K562 (cell line): ENCODE data around the gene MCM7. TPM values are rescaled to one million over a fixed set of nuclear protein-coding genes. Genes with fewer than 3 reads are reported as not detected.

Source experiments
- ATAC-seq: fragments of 200-7000 bp; cut with Tn5 transposase; 3 replicates; pipeline ENCODE4 v1.9.1; 2020; ENCODE audit warnings: moderate library complexity
- BruUV-seq: library from RNA; stranded (reverse); fragments of 400-500 nt; replicated peaks from 2 replicates; lab custom pipeline; 2021; lab: Mats Ljungman, UMichigan
- CTCF ChIA-PET: fragments of 300-600 bp; formaldehyde crosslinking; extraction: SDS; loops from one replicate; lab custom pipeline; 2021; ENCODE audit warnings: low intra/inter-chr PET ratio; lab: Yijun Ruan, JAX
- POLR2A ChIA-PET: fragments of 300-600, 350-650 bp; sonication (Branson Sonifier 250); formaldehyde crosslinking; extraction: SDS; loops from one replicate; lab custom pipeline; 2021; ENCODE audit warnings: antibody characterized with exemption, inconsistent platforms; lab: Yijun Ruan, JAX
- DNase-seq, 4 experiments: peaks; one replicate each; pipeline versions ENCODE4 v3.0.0 to v3.0.0-alpha.2; 2011 to 2018; ENCODE audit warnings: low spot score in 3 of 4, mixed read lengths in 3 of 4; ENCODE audit errors: extremely low read depth in 1 of 4
- FAIRE-seq: peaks from 2 replicates; lab custom pipeline; 2011; peaks lifted over from hg19 to GRCh38; lab: Jason Lieb, UNC
- H2AFZ ChIP-seq: 2 replicates; pipeline ENCODE4 v1.6.0; 2011; ENCODE audit warnings: low read depth, low read length, control low read depth, inconsistent platforms
- H3K27ac ChIP-seq: fragments of 200-600 bp; 3 replicates; pipeline ENCODE4 v1.8.0; 2011; ENCODE audit warnings: low read depth, mild to moderate bottlenecking, control low read depth, inconsistent platforms, low read length, moderate library complexity, mixed read lengths; ENCODE audit errors: extremely low read depth
- H3K27me3 ChIP-seq, 2 experiments: fragments of 300-600 bp in 1 of 2; 2 replicates in 1 of 2; 3 replicates in 1 of 2; pipeline versions ENCODE4 v1.6.0 to v1.8.0; 2011; ENCODE audit warnings: inconsistent platforms in 2 of 2, low read length in 2 of 2, mild to moderate bottlenecking in 1 of 2, mixed read lengths in 1 of 2, moderate library complexity in 1 of 2; ENCODE audit not compliant: control insufficient read depth in 2 of 2, insufficient read depth in 2 of 2
- H3K36me3 ChIP-seq: fragments of 300-600 bp; 3 replicates; pipeline ENCODE4 v1.8.0; 2011; ENCODE audit warnings: mild to moderate bottlenecking, low read length, inconsistent platforms; ENCODE audit not compliant: control insufficient read depth, insufficient read depth
- H3K4me1 ChIP-seq, 2 experiments: fragments of 200-600 bp in 1 of 2; replicated peaks in 1 of 2; 2 replicates in 1 of 2; 3 replicates in 1 of 2; pipeline versions ENCODE4 v1.5.1 to v1.8.0; 2011; ENCODE audit warnings: inconsistent platforms in 2 of 2, low read length in 2 of 2, mild to moderate bottlenecking in 1 of 2, mixed read lengths in 1 of 2, moderate library complexity in 1 of 2; ENCODE audit not compliant: control insufficient read depth in 2 of 2, insufficient read depth in 2 of 2
- H3K4me2 ChIP-seq: 2 replicates; pipeline ENCODE4 v1.6.1; 2011; ENCODE audit warnings: low read length, control low read depth, inconsistent platforms, mixed read lengths; ENCODE audit not compliant: insufficient read depth
- H3K4me3 ChIP-seq: fragments of 200-600 bp; sonication (generic), shearing (Covaris generic); 2 replicates; pipeline ENCODE4 v1.5.1; 2016; ENCODE audit warnings: control low read depth, inconsistent platforms
- H3K79me2 ChIP-seq: fragments of 200-600 bp; 3 replicates; pipeline ENCODE4 v1.8.0; 2011; ENCODE audit warnings: low read length, inconsistent platforms; ENCODE audit not compliant: control insufficient read depth, insufficient read depth
- H3K9ac ChIP-seq, 2 experiments: 2 replicates each; pipeline versions ENCODE4 v1.6.0 to v1.6.1; 2011; ENCODE audit warnings: low read depth in 2 of 2, low read length in 2 of 2, control low read depth in 1 of 2, inconsistent platforms in 1 of 2, mild to moderate bottlenecking in 1 of 2, mixed read lengths in 1 of 2; ENCODE audit not compliant: insufficient read depth in 1 of 2
- H3K9me1 ChIP-seq: one replicate; pipeline ENCODE4 v1.6.0; 2011; ENCODE audit warnings: inconsistent platforms, mild to moderate bottlenecking, low read length, moderate library complexity; ENCODE audit not compliant: control insufficient read depth, insufficient read depth
- H3K9me3 ChIP-seq: replicated peaks from 2 replicates; pipeline ENCODE4 v1.5.1; 2011; ENCODE audit warnings: low read depth, low read length, inconsistent platforms; ENCODE audit not compliant: control insufficient read depth, insufficient read depth
- H4K20me1 ChIP-seq: replicated peaks from 2 replicates; pipeline ENCODE4 v1.6.1; 2011; ENCODE audit warnings: low read length, inconsistent platforms, mixed read lengths; ENCODE audit not compliant: control insufficient read depth, insufficient read depth
- GATAD2B ChIP-seq: fragments of 450-650 bp; IDR thresholded peaks from 2 replicates; pipeline ENCODE4 v1.6.1; 2017; ENCODE audit warnings: mild to moderate bottlenecking, borderline replicate concordance
- NBN ChIP-seq: fragments of 450-650 bp; IDR thresholded peaks from 2 replicates; pipeline ENCODE4 v1.6.1; 2016; ENCODE audit warnings: low read depth, mild to moderate bottlenecking
- NFATC3 ChIP-seq: fragments of 450-650 bp; IDR thresholded peaks from 2 replicates; pipeline ENCODE4 v1.6.1; 2017; ENCODE audit warnings: mild to moderate bottlenecking
- TEAD1 ChIP-seq, 2 experiments: fragments of 450-650 bp in 1 of 2; sonication (generic) in 1 of 2; formaldehyde crosslinking; IDR thresholded peaks; 2 replicates each; pipeline versions ENCODE4 v1.4.0 to v1.8.0; 2020 to 2022; ENCODE audit warnings: mild to moderate bottlenecking in 2 of 2, missing genetic modification reagents in 1 of 2
- THAP7 ChIP-seq: fragments of 250-450 bp; sonication (Bioruptor Pico); IDR thresholded peaks from 2 replicates; pipeline ENCODE4 v1.5.0; 2021
- ZHX1 ChIP-seq: fragments of 150-350 bp; conservative IDR thresholded peaks from 2 replicates; pipeline ENCODE4 v1.6.1; 2014; ENCODE audit warnings: low read length
- ZNF12 ChIP-seq: sonication (generic); formaldehyde crosslinking; IDR thresholded peaks from 2 replicates; pipeline ENCODE4 v1.4.0; 2020; ENCODE audit warnings: mild to moderate bottlenecking, missing genetic modification reagents
- ZNF551 ChIP-seq: fragments of 250-450 bp; sonication (Bioruptor Pico); IDR thresholded peaks from 2 replicates; pipeline ENCODE4 v1.5.0; 2021; ENCODE audit warnings: mild to moderate bottlenecking, moderate library complexity
- WGBS: fragments of 100-300 bp; shearing (Covaris generic); methylation state at CpG from one replicate; pipeline ENCODE4 v1.1.6; 2016; ENCODE audit warnings: low coverage, mixed read lengths; ENCODE audit not compliant: insufficient coverage; ENCODE audit errors: missing lambda C conversion rate; 5-methylcytosine and 5-hydroxymethylcytosine counted together
- in situ Hi-C: fragments of 300-500 bp; cut with MboI; formaldehyde crosslinking; loops from 4 replicates; pipeline ENCODE4 v1.15.0; 2018; ENCODE audit warnings: inconsistent platforms, mixed read lengths
- intact Hi-C: fragments of 100-400 bp; cut with micrococcal nuclease; formaldehyde crosslinking; loops from 2 replicates; pipeline ENCODE4 v1.14.2; 2022
- polyA plus RNA-seq, 8 experiments: library from polyadenylated mRNA; depleted of rRNA in 4 of 8; stranded (reverse) in 5 of 8; unstranded in 3 of 8; fragments of >200 nt; fragmentation: Nextera tagmentation in 2 of 8; fragmentation: Illumina TruSeq in 1 of 8; extraction: Ambion mirVana in 2 of 8; extraction: Trizol in 1 of 8; gene quantifications; 2 replicates each; pipeline versions ENCODE4 v1.2.1 to v1.2.3, GENCODE V29; 2011 to 2014; ENCODE audit warnings: inconsistent platforms in 1 of 8, missing spikeins in 1 of 8
- total RNA-seq, 7 experiments: library from RNA; depleted of rRNA in 6 of 7; stranded (reverse); fragments of >200 nt in 6 of 7; fragmentation: Illumina TruSeq in 2 of 7; extraction: Trizol in 2 of 7; gene quantifications; 2 replicates each; pipeline versions ENCODE4 v1.2.1 to v1.2.3, GENCODE V29; 2011 to 2021; ENCODE audit warnings: low replicate concordance in 1 of 7

Gene MCM7
- total and polyA plus RNA-seq, 9 of the 15 experiments (the other 6 are each of a cell fraction or from before 2014, with no cell fraction given), result 329 to 856 (median 437) TPM

GRCh38 chr7:100119072-100119969 lies 18.1 kb upstream of the MCM7 start, which contains the start of the genes CNPY4 and TAF6 (continued):
- TF ChIP-seq ZHX1, result peak; percentile 55; the same call in 1 of the 2 replicates
- TF ChIP-seq GATAD2B, result no peak

GRCh38 chr7:100118388-100119071 lies 17.3 kb upstream of the MCM7 start:
- Histone ChIP-seq H4K20me1 (0 out of 2 replicates have a peak, but pooled peaks cover 4% of the 10 kb centered on the region), H3K4me1 (peaks cover 19 to 34% of the 10 kb centered on the region in 2 experiments; a peak in 4 of 5 replicates), H3K27ac (peak overlapping the region; percentile 88), H3K4me2 (peak overlapping the region; percentile 99), H3K4me3 (peak overlapping the region; percentile 72), H3K9me1 (no peaks in the 10 kb centered on the region), H3K9me3 (no peaks in the 10 kb centered on the region), H3K9ac (peak overlapping the region; percentile 86 to 88), H3K27me3 (no peaks in the 10 kb centered on the region), H3K79me2 (peaks cover 17% of the 10 kb centered on the region), H2AFZ (peak overlapping the region; percentile 95), H3K36me3 (peaks cover 10% of the 10 kb centered on the region; the same call in 1 of the 3 replicates)
- intact Hi-C loops (loop anchor here (1.0 to 2.0 kb wide), 2 partner anchors 18 to 36 kb away; partner anchors contain the start of genes AP4M1 and MCM7), in situ Hi-C loops (loop anchor here (10.0 kb wide), 1 partner anchor 1716 kb away; no protein-coding TSS in a partner anchor)
- DNase-seq (peak in 1 of 4 experiments; percentile 35), FAIRE-seq (no peak), ATAC-seq (no peak; the same call in 2 of the 3 replicates)
- ChIA-PET CTCF (no interaction called here), POLR2A (no interaction called here)
- TSS peak; percentile 62 for BruUV-seq
- WGBS, result 8% methylated on average over 18 of the region's 18 CpGs
- TF ChIP-seq ZNF12 (CRISPR knock-in tag) (0 out of 2 replicates have a peak, but pooled peaks have one; percentile 28), ZNF551 (CRISPR knock-in tag) (no peak), NFATC3 (peak; percentile 40; the same call in 1 of the 2 replicates), NBN (0 out of 2 replicates have a peak, but pooled peaks have one; percentile 16), TEAD1 (CRISPR knock-in tag; IDR thresholded peaks at IDR 0.05) (0 out of 4 replicates have a peak, but pooled peaks of 1 of the 2 experiments have one; percentile 9), THAP7 (CRISPR knock-in tag) (peak; percentile 20; the same call in 1 of the 2 replicates)
